SJCRH30 (cell line): Measurements from ENCODE around the gene CDH4. TPM values are rescaled to one million over a fixed set of nuclear protein-coding genes. Genes with fewer than 3 reads are reported as not detected.

Experiments
- DNase-seq, 2 experiments: peaks; one replicate each; pipeline ENCODE4 v3.0.0-alpha.2; 2015 to 2020
- H3K27ac ChIP-seq: fragments of 250-450 bp; sonication (Bioruptor Pico); 2 replicates; pipeline ENCODE4 v1.5.1; 2020; ENCODE audit warnings: mild to moderate bottlenecking, moderate library complexity
- H3K27me3 ChIP-seq: fragments of 250-450 bp; sonication (Bioruptor Pico); 2 replicates; pipeline ENCODE4 v1.5.1; 2020; ENCODE audit warnings: mild to moderate bottlenecking, moderate library complexity
- H3K36me3 ChIP-seq: fragments of 250-450 bp; sonication (Bioruptor Pico); 2 replicates; pipeline ENCODE4 v1.5.1; 2020; ENCODE audit warnings: mild to moderate bottlenecking, moderate library complexity
- H3K4me1 ChIP-seq: fragments of 250-450 bp; sonication (Bioruptor Pico); 2 replicates; pipeline ENCODE4 v1.5.1; 2020; ENCODE audit warnings: mild to moderate bottlenecking, moderate library complexity
- H3K4me3 ChIP-seq: fragments of 250-450 bp; sonication (Bioruptor Pico); 2 replicates; pipeline ENCODE4 v1.5.1; 2020; ENCODE audit warnings: mild to moderate bottlenecking, moderate library complexity
- H3K9me3 ChIP-seq: fragments of 250-450 bp; sonication (Bioruptor Pico); replicated peaks from 2 replicates; pipeline ENCODE4 v1.5.1; 2020; ENCODE audit warnings: mild to moderate bottlenecking, moderate library complexity
- total RNA-seq: library from RNA; depleted of rRNA; stranded (reverse); fragments of >200 nt; shearing (Covaris generic); gene quantifications from 2 replicates; pipeline ENCODE4 v1.2.3, GENCODE V29; 2014

Gene CDH4
- total RNA-seq, 1 experiment from 2014 or later, result 0.06 TPM

DNA sequence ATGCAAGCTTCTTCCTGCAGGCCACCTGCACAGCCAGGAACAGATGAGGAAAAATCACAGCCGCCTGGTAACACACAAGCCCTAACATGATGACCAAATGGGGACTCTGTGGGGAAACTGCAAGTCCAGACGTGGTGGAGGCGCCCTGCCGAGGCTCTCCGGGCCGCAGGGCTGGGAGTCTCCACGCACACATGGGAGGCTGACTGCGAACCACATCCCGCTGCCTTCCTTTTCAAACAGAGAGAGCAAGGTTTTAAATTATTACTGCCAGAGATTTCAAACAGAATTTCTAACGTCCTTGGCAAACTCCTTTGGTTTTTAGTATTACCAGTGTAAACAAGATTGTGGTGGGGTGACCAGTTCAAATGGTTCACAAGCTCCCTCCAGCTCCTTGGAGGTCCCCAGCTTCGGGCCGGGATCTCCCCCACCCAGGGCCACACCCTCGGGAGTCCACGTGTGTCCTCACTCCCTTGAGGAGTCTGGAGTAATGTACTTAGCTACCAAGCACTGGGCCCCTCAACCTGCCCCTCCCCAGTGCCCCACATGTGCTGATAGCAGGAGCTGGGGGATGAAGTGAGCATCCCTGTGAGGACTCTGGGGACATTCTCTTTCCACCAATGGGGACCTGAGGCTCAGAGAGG is 560.9 kb downstream of the CDH4 start:
- no peak for DNase-seq
- Histone ChIP-seq H3K4me1 (no peaks in the 10 kb centered on the region), H3K27me3 (peaks cover 89% of the 10 kb centered on the region), H3K9me3 (no peaks in the 10 kb centered on the region), H3K36me3 (no peaks in the 10 kb centered on the region), H3K27ac (no peak overlapping the region), H3K4me3 (no peak overlapping the region)

GRCh38 chr20:61813791-61814190 is 561.7 kb downstream of the CDH4 start:
- H3K4me3 ChIP-seq, result no peak overlapping the region
- H3K4me1 ChIP-seq, result no peaks in the 10 kb centered on the region
- H3K36me3 ChIP-seq, result no peaks in the 10 kb centered on the region
- H3K27me3 ChIP-seq, result peaks cover 86% of the 10 kb centered on the region
- no peak for DNase-seq
- no peak overlapping the region for H3K27ac ChIP-seq
- no peaks in the 10 kb centered on the region for H3K9me3 ChIP-seq

DNA sequence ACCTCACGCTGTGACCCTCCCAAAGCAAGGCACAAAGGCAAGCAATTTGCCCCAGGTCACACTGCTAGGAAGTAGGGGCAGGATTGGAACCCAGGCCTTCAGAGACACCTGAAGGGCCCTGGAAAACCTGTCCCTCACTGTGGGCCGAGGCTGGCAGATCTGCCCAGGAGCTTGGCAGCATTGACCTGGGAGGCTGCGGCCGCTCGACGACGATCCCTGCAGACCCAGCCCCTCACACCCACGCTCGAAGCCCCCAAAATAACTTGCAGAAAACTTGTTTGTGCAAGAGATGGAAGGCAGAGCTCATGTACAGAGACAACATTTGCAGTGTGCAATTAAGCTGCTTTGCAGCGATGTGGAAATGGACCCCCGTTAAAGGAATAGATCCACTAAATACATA is 562.2 kb downstream of the CDH4 start:
- no peak overlapping the region for H3K27ac ChIP-seq
- H3K4me3 ChIP-seq, result no peak overlapping the region
- no peaks in the 10 kb centered on the region for H3K36me3 ChIP-seq
- H3K9me3 ChIP-seq, result no peaks in the 10 kb centered on the region
- H3K4me1 ChIP-seq, result no peaks in the 10 kb centered on the region
- peaks cover 86% of the 10 kb centered on the region for H3K27me3 ChIP-seq
- DNase-seq, result no peak

- H3K36me3 ChIP-seq, result no peaks in the 10 kb centered on the region
- peaks cover 86% of the 10 kb centered on the region for H3K27me3 ChIP-seq
- DNase-seq, result no peak
- H3K9me3 ChIP-seq, result no peaks in the 10 kb centered on the region
- H3K4me1 ChIP-seq, result no peaks in the 10 kb centered on the region
- H3K27ac ChIP-seq, result no peak overlapping the region
- no peak overlapping the region for H3K4me3 ChIP-seq
These were observed 562.7 kb downstream of the CDH4 start for GRCh38 chr20:61814726-61815125.

DNA sequence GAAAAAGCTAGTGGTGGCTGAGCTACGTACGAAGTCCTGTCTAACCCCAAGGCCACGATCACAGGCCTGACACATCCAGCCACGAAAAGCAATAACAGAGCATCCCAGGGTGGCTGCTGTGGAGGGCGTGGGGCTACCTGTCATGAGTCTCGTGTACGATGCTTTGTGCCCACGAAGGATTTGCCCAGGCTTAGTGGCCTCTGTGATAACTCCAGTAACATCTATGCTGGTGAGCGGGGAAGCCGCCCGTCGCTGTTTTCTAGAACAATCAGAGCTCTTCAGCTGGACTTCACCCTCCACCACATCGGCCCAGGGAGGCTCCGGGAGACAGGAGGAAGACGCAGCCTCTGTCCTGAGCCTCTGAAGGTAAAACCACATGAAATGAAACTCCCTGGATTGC is 563.1 kb downstream of the CDH4 start:
- no peak overlapping the region for H3K27ac ChIP-seq
- H3K9me3 ChIP-seq, result no peaks in the 10 kb centered on the region
- H3K4me3 ChIP-seq, result no peak overlapping the region
- no peaks in the 10 kb centered on the region for H3K36me3 ChIP-seq
- DNase-seq, result no peak
- no peaks in the 10 kb centered on the region for H3K4me1 ChIP-seq
- peaks cover 86% of the 10 kb centered on the region for H3K27me3 ChIP-seq

DNA sequence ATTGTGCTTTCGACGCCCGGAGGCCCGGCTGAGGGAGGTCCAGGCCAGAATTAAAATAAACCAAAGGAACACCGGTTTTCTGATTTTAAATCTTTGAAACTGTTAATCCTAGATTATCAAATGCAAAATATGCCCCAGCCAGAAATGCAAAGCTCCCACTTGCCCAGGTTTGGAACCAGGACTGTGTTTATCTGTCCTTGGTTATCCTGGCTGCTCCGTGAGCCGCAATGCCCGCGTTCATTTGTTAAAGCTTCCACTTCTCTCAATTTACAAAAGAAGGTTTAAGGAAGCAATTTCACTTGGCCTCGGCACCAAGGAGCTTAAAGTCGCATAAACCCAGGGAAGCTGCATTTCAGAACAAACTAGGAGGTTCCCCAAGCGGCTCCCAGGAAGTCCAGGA is 563.6 kb downstream of the CDH4 start:
- H3K27ac ChIP-seq, result no peak overlapping the region
- H3K4me3 ChIP-seq, result no peak overlapping the region
- H3K27me3 ChIP-seq, result peaks cover 86% of the 10 kb centered on the region
- no peaks in the 10 kb centered on the region for H3K36me3 ChIP-seq
- no peaks in the 10 kb centered on the region for H3K4me1 ChIP-seq
- H3K9me3 ChIP-seq, result no peaks in the 10 kb centered on the region
- no peak for DNase-seq

GRCh38 chr20:61816606-61817460 is 564.8 kb downstream of the CDH4 start:
- Histone ChIP-seq H3K27ac (no peak overlapping the region), H3K4me1 (no peaks in the 10 kb centered on the region), H3K9me3 (no peaks in the 10 kb centered on the region), H3K27me3 (peaks cover 83% of the 10 kb centered on the region), H3K4me3 (no peak overlapping the region), H3K36me3 (no peaks in the 10 kb centered on the region)
- no peak for DNase-seq

DNA sequence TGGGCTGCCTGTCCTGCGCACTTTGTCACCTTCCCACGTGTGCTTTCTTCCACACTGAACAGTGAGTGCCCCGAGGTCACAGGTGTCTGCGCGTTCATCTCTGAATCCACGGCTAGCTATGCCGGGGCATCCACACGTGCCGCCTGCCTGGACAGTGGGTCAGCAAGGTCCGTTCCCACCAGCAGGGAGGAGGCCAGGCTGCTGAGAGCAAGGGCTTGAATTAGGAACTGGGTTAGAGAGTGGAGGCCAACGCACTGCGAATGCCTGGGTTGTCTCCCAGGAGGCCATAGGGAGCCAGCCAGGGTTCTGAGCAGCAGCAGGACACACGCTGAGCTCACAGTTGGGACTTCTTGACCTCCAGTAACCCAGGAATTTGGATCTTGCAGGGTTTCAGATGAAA is 565.5 kb downstream of the CDH4 start:
- no peak for DNase-seq
- no peak overlapping the region for H3K4me3 ChIP-seq
- no peaks in the 10 kb centered on the region for H3K36me3 ChIP-seq
- H3K4me1 ChIP-seq, result no peaks in the 10 kb centered on the region
- peaks cover 76% of the 10 kb centered on the region for H3K27me3 ChIP-seq
- no peaks in the 10 kb centered on the region for H3K9me3 ChIP-seq
- no peak overlapping the region for H3K27ac ChIP-seq

DNA sequence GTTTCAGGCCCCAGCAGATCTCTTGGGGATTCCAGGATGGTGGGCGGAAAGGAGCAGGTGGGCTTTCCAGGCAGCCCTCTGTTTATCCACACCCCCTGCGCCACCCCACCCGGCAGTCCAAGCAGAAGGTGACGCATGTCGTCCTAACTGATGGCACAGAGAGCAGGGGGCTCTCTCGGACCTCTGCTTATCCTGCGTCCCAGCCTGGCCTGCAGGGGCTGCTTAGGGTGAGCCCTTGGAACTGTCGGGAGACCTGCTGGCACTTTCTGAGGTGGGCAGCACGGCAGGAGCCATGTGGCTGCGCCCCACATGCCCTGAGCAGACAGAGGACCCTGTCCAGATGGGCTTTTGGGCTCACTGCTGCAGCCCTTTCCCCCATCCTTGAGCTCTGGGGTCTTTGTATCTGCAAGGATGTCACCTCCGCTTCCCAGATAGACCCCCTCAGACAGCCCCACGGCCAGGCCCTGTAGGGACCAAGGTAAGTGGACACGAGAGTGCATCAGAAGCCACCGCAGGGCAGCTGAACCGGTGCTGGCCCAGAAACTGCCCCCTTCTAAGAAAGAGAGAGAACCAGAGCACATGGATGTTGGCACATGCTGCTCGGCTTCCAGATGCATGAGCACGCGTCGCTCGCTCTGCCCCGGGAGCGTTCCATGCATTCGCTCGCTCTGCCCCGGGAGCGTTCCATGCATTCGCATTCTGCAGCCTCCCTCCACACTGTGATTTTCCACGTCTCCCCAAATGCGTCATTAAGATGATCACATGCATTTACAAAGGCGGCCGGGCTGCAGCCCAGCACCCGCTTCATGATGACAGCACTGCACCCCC is 566.9 kb downstream of the CDH4 start:
- Histone ChIP-seq H3K27me3 (peaks cover 65% of the 10 kb centered on the region), H3K4me1 (no peaks in the 10 kb centered on the region), H3K27ac (no peak overlapping the region), H3K36me3 (no peaks in the 10 kb centered on the region), H3K9me3 (no peaks in the 10 kb centered on the region), H3K4me3 (no peak overlapping the region)
- DNase-seq, result no peak

DNA sequence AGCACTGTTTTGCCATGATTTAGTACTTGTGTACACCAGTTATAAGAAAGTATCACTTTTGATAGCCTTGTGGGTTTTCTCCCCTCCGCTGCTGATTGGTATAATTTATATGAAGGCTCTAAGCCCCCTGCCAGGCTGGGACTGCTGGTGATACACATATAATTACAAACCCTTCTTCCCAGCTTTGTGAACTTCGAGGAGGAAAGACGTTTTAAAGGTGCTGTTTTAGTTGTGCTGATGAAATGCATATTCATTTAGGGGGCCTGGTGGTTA is 567.4 kb downstream of the CDH4 start:
- peaks cover 59% of the 10 kb centered on the region for H3K27me3 ChIP-seq
- no peaks in the 10 kb centered on the region for H3K9me3 ChIP-seq
- no peak for DNase-seq
- no peak overlapping the region for H3K4me3 ChIP-seq
- H3K36me3 ChIP-seq, result no peaks in the 10 kb centered on the region
- H3K4me1 ChIP-seq, result no peaks in the 10 kb centered on the region
- H3K27ac ChIP-seq, result no peak overlapping the region

DNA sequence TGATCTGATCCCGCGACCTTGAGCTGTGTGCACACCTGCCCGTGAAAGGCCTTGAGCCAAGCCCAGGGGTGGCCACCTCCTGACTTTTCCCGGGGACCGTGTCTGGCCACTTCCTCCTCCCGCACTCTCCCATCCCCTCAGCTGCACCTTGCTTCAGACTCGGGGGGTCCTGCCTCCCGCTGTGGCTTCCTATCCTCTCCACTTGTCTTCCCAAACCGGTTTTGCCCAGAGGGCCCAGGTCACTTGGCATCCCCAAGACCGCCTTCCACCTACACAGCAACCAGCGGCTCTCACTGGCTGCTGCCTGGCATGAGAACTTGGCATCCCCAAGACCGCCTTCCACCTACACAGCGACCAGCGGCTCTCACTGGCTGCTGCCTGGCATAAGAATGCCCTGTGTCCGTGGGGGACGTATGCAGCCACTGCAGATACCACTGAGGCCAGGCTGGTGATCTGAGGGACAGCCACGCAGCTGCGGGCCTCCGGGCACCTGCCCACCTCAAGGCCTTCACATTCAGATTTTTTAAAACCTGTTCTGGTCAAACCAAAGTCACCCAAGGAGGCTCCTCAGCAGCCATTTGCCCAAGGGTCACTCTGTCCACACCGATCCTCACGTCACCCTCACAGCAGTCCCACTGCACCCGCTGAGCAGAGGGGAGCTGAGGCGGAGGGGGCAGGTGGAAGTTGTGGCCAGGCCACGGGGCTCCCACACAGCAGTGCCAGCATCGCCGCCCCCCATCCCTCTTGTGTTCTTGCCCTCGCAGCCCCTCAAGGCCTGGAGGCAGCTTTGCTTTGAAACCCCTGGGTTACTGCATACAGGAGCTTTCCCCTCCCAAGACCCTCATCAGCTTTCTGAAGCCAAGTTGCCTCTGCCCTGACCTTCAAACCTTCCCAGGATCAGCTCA is 568.1 kb downstream of the CDH4 start:
- H3K4me3 ChIP-seq, result no peak overlapping the region
- no peak for DNase-seq
- peaks cover 53% of the 10 kb centered on the region for H3K27me3 ChIP-seq
- no peaks in the 10 kb centered on the region for H3K36me3 ChIP-seq
- no peak overlapping the region for H3K27ac ChIP-seq
- no peaks in the 10 kb centered on the region for H3K9me3 ChIP-seq
- no peaks in the 10 kb centered on the region for H3K4me1 ChIP-seq

DNA sequence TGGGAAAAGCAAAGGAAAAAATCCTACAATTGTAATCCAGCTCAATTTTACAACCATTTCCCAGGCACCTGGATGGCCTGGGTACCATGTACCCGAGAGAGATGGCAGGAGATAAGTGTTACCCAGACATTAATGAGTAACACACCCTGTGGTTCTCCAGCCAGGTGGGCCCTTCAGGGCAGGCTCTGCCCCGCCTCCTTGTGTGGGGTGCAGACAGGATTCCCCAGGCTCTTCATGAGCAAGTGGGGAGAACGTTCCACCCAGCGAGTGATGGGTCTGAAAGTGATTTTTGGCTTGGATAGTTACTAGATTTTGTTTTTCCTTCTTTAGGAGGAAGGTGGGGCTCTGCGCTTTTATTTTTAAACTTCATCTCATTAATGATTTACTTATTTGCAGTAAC is 569.7 kb downstream of the CDH4 start:
- Histone ChIP-seq H3K4me3 (no peak overlapping the region), H3K27me3 (peaks cover 43% of the 10 kb centered on the region), H3K9me3 (no peaks in the 10 kb centered on the region), H3K36me3 (no peaks in the 10 kb centered on the region), H3K27ac (no peak overlapping the region), H3K4me1 (no peaks in the 10 kb centered on the region)
- no peak for DNase-seq

- no peak overlapping the region for H3K27ac ChIP-seq
- H3K27me3 ChIP-seq, result peaks cover 38% of the 10 kb centered on the region
- no peak for DNase-seq
- H3K36me3 ChIP-seq, result no peaks in the 10 kb centered on the region
- H3K9me3 ChIP-seq, result no peaks in the 10 kb centered on the region
- H3K4me1 ChIP-seq, result no peaks in the 10 kb centered on the region
- no peak overlapping the region for H3K4me3 ChIP-seq
These were observed 570.3 kb downstream of the CDH4 start for GRCh38 chr20:61822396-61822795.

DNA sequence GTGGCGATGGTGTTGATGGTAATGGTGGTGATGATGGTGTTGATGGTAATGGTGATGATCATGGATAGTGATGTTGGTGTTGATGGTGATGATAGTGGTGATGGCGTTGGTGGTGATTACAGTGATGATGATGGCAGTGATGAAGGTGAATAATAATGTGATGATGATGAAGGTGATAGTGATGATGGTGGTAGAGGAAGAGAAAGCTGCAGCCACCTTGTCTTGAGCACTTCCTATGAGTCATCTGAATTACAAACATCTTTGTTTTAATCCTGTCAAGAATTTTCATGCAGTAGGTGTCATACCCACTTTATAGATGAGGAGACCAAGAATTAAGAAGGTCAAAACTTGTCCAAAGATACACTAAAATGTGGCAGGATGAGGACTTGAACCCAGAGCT is 571.2 kb downstream of the CDH4 start:
- no peak overlapping the region for H3K27ac ChIP-seq
- no peaks in the 10 kb centered on the region for H3K9me3 ChIP-seq
- DNase-seq, result no peak
- H3K4me1 ChIP-seq, result no peaks in the 10 kb centered on the region
- H3K36me3 ChIP-seq, result no peaks in the 10 kb centered on the region
- H3K27me3 ChIP-seq, result peaks cover 30% of the 10 kb centered on the region
- H3K4me3 ChIP-seq, result no peak overlapping the region
